ENCODE measurements around the gene HES7.

HES7 gene

GRCh38 chr17:8073627-8074484, 50.0 kb downstream of the HES7 start:
- DNase-seq (ENCODE audit: low read depth in 3 of 3), result peak; percentile 72 to 83 (median 82)

GRCh38 chr17:8072729-8073461, 51.0 kb downstream of the HES7 start:
- peak in 1 of 3 experiments; percentile 31 for DNase-seq (ENCODE audit: low read depth in 3 of 3)

GRCh38 chr17:8072341-8072728, 51.6 kb downstream of the HES7 start:
- no peak for DNase-seq (ENCODE audit: low read depth in 3 of 3)

GRCh38 chr17:8071496-8071895, 52.4 kb downstream of the HES7 start:
- no peak for DNase-seq (ENCODE audit: low read depth in 3 of 3)

Measured in stimulated activated CD4-positive, alpha-beta T cell treated with anti-CD3 and anti-CD28 coated beads, TNF-alpha, amount 100 ng/mL, for 4 hours (primary cell).